Neural progenitor cell (in vitro differentiated cells): ENCODE data around the gene SIX5.

ENCODE experiments used
- EZH2 ChIP-seq: fragments of 200-600 bp; sonication (generic); IDR thresholded peaks from 2 replicates; pipeline ENCODE4 v1.6.1; 2017; ENCODE audit warnings: antibody characterized with exemption, mild to moderate bottlenecking, moderate library complexity
- EZH2phosphoT487 ChIP-seq: fragments of 200-600 bp; sonication (generic); IDR thresholded peaks from 2 replicates; pipeline ENCODE4 v1.6.1; 2017; ENCODE audit warnings: antibody characterized with exemption
- TF ChIP-seq, protein P1 (sequence below): fragments of 200-600 bp; sonication (generic); IDR thresholded peaks from 2 replicates; pipeline ENCODE4 v1.5.1; 2017; ENCODE audit warnings: antibody characterized with exemption, mild to moderate bottlenecking

DNA sequence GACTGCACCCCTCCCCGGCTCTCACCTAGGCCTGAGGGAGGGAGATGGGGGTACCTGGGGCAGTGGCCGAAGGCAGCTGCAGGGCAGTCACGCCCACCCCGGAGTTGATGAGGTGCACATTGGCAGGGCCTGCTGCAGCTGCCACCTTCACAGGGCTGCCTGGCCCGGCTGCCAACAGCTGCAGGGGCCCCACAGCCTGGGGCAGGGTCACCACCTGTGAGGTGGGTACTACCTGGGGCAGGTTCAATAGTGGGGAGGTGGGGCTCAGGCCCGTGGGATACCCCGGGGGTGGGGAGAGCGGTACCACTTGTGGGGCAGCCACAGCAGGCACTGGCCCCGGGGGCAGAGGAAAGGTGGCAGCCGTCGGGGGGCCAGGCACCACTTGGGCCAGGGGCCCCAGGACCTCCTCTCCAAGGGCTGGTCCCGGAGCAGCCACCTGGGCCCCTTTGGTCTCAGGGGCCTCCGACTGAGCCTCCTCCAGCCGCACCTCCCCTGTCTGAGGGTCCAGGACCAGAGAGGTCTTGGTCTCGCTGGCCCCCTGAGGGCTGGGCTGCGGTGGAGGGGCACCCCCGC, 2.7 kb downstream of the SIX5 start:
- no peak for TF ChIP-seq EZH2
- TF ChIP-seq, protein P1, sequence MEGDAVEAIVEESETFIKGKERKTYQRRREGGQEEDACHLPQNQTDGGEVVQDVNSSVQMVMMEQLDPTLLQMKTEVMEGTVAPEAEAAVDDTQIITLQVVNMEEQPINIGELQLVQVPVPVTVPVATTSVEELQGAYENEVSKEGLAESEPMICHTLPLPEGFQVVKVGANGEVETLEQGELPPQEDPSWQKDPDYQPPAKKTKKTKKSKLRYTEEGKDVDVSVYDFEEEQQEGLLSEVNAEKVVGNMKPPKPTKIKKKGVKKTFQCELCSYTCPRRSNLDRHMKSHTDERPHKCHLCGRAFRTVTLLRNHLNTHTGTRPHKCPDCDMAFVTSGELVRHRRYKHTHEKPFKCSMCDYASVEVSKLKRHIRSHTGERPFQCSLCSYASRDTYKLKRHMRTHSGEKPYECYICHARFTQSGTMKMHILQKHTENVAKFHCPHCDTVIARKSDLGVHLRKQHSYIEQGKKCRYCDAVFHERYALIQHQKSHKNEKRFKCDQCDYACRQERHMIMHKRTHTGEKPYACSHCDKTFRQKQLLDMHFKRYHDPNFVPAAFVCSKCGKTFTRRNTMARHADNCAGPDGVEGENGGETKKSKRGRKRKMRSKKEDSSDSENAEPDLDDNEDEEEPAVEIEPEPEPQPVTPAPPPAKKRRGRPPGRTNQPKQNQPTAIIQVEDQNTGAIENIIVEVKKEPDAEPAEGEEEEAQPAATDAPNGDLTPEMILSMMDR: no peak
- TF ChIP-seq EZH2phosphoT487: no peak
